AG04450 (cell line): Measurements from ENCODE around the gene FANCM. TPM values are rescaled to one million over a fixed set of nuclear protein-coding genes. Genes with fewer than 3 reads are reported as not detected.

ENCODE experiments used
- CTCF ChIA-PET: fragments of 300-600, 350-600 bp; formaldehyde crosslinking; extraction: SDS; loops from one replicate; lab custom pipeline; 2022; ENCODE audit warnings: antibody characterized with exemption, inconsistent platforms; lab: Charles Lee
- POLR2A ChIA-PET: fragments of 350-600 bp; formaldehyde crosslinking; extraction: SDS; loops from one replicate; lab custom pipeline; 2021; ENCODE audit warnings: antibody characterized with exemption, inconsistent platforms; lab: Yijun Ruan, JAX
- DNase-seq: peaks from one replicate; pipeline ENCODE4 v3.0.0-alpha.2; 2011; ENCODE audit warnings: low read depth, low spot score
- H3K27ac ChIP-seq: one replicate; pipeline ENCODE4 v1.5.1; 2012; ENCODE audit warnings: low read depth, low read length, control low read depth
- H3K27me3 ChIP-seq: one replicate; pipeline ENCODE4 v1.6.0; 2012; ENCODE audit warnings: low read length; ENCODE audit not compliant: control insufficient read depth, insufficient read depth
- H3K4me3 ChIP-seq: 2 replicates; pipeline ENCODE4 v1.5.1; 2011; ENCODE audit warnings: mild to moderate bottlenecking, low read depth, low read length, control low read depth
- H3K9me3 ChIP-seq: 2 replicates; pipeline ENCODE4 v1.5.1; 2012; ENCODE audit warnings: low read length; ENCODE audit not compliant: control insufficient read depth, insufficient read depth
- polyA plus RNA-seq: library from polyadenylated mRNA; depleted of rRNA; stranded (reverse); fragments of >200 nt; gene quantifications from 2 replicates; pipeline ENCODE4 v1.2.3, GENCODE V29; 2011
- TF ChIP-seq, protein P1 (sequence below): IDR thresholded peaks from 2 replicates; pipeline ENCODE4 v1.5.1; 2011; ENCODE audit warnings: low read depth, low read length, control low read depth, inconsistent platforms

The FANCM gene
- polyA plus RNA-seq, 1 experiment, result 2.8 TPM

DNA sequence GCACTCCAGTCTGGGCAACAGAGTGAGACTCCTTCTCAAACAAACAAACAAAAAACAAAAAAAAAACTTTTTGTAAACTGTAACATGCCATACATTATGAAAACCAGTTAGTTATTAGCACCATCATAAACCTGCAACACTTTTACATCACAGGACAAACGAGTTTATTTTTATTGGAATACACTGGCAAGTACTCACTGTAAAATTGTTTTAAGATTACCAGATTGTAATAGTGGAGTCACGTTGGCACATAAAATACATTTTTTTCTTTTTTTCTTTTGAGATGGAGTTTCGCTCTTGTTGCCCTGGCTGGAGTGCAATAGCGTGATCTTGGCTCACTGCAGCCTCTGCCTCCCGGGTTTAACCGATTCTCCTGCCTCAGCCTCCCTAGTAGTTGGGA lies 17.1 kb upstream of the FANCM start:
- Histone ChIP-seq H3K27me3 (no peaks in the 10 kb centered on the region), H3K9me3 (no peaks in the 10 kb centered on the region), H3K4me3 (no peak overlapping the region), H3K27ac (no peak overlapping the region)
- POLR2A ChIA-PET, result no interaction called here
- CTCF ChIA-PET, result no interaction called here
- no peak for DNase-seq
- TF ChIP-seq, protein P1, sequence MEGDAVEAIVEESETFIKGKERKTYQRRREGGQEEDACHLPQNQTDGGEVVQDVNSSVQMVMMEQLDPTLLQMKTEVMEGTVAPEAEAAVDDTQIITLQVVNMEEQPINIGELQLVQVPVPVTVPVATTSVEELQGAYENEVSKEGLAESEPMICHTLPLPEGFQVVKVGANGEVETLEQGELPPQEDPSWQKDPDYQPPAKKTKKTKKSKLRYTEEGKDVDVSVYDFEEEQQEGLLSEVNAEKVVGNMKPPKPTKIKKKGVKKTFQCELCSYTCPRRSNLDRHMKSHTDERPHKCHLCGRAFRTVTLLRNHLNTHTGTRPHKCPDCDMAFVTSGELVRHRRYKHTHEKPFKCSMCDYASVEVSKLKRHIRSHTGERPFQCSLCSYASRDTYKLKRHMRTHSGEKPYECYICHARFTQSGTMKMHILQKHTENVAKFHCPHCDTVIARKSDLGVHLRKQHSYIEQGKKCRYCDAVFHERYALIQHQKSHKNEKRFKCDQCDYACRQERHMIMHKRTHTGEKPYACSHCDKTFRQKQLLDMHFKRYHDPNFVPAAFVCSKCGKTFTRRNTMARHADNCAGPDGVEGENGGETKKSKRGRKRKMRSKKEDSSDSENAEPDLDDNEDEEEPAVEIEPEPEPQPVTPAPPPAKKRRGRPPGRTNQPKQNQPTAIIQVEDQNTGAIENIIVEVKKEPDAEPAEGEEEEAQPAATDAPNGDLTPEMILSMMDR, result no peak

GRCh38 chr14:45120096-45120495 lies 15.6 kb upstream of the FANCM start:
- H3K4me3 ChIP-seq, result no peak overlapping the region
- H3K27ac ChIP-seq, result no peak overlapping the region
- H3K27me3 ChIP-seq, result no peaks in the 10 kb centered on the region
- H3K9me3 ChIP-seq, result no peaks in the 10 kb centered on the region
- no peak for DNase-seq
- ChIA-PET POLR2A (no interaction called here), CTCF (no interaction called here)
- TF ChIP-seq, protein P1, result no peak

GRCh38 chr14:45123271-45123670 lies 12.5 kb upstream of the FANCM start:
- Histone ChIP-seq H3K4me3 (no peak overlapping the region), H3K9me3 (no peaks in the 10 kb centered on the region), H3K27me3 (no peaks in the 10 kb centered on the region), H3K27ac (no peak overlapping the region)
- ChIA-PET POLR2A (interaction anchor here (0.6 kb wide), 1 partner anchor 162 kb away, joined by 4 read pairs; no protein-coding TSS in a partner anchor), CTCF (no interaction called here)
- TF ChIP-seq, protein P1, result no peak
- DNase-seq, result no peak

DNA sequence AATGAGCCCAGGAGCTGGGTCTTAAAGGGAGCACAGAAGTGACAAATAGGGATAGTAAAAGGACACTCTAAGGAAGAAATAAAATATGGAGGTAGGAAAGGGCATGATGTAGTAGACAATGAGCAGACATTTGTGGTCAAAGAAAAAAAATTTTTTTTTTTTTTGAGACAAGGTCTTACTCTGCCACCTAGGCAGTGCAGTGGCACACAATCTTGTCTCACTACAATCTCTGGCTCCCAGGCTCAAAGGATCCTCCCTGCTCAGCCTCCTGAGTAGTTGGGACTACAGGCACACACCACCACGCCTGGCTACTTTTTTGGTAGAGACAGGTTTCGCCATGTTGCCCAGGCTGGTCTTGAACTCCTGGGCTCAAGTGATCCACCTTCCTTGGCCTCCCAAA lies 10.0 kb upstream of the FANCM start:
- CTCF ChIA-PET, result interaction anchor here (1.3 kb wide), 1 partner anchor 212 kb away, joined by 3 read pairs; no protein-coding TSS in a partner anchor
- no peak overlapping the region for H3K4me3 ChIP-seq
- DNase-seq, result no peak
- TF ChIP-seq, protein P1, result no peak
- POLR2A ChIA-PET, result no interaction called here
- H3K27me3 ChIP-seq, result no peaks in the 10 kb centered on the region
- H3K27ac ChIP-seq, result no peak overlapping the region
- H3K9me3 ChIP-seq, result no peaks in the 10 kb centered on the region

GRCh38 chr14:45128963-45129629 lies 6.6 kb upstream of the FANCM start:
- Histone ChIP-seq H3K4me3 (no peak overlapping the region), H3K9me3 (no peaks in the 10 kb centered on the region), H3K27ac (no peak overlapping the region), H3K27me3 (no peaks in the 10 kb centered on the region)
- POLR2A ChIA-PET, result no interaction called here
- CTCF ChIA-PET, result interaction anchor here (5.0 kb wide), 1 partner anchor 139 kb away, joined by 24 read pairs; no protein-coding TSS in a partner anchor
- TF ChIP-seq, protein P1, result no peak
- no peak for DNase-seq
